Neural cell (in vitro differentiated cells): ENCODE data around the gene UGT2A3. TPM values are rescaled to one million over a fixed set of nuclear protein-coding genes. Genes with fewer than 3 reads are reported as not detected.

Experiments used
- H2AFZ ChIP-seq: fragments of 200-600, 300-800 bp; sonication (generic), shearing (Covaris generic); 2 replicates; pipeline ENCODE4 v1.6.0; 2014; ENCODE audit warnings: low read depth, mild to moderate bottlenecking, antibody characterized with exemption, low read length, moderate library complexity
- H3F3A ChIP-seq: fragments of 200-600 bp; shearing (Covaris generic); 2 replicates; pipeline ENCODE4 v1.6.1; 2016; ENCODE audit warnings: mild to moderate bottlenecking, moderate library complexity, mixed read lengths, antibody characterized with exemption, low read length; ENCODE audit not compliant: insufficient read depth, poor library complexity, severe bottlenecking
- H3K27ac ChIP-seq: fragments of 200-600, 300-800 bp; sonication (generic), shearing (Covaris generic); 2 replicates; pipeline ENCODE4 v1.5.1; 2014; ENCODE audit warnings: mild to moderate bottlenecking, low read length, moderate library complexity
- H3K27me3 ChIP-seq: fragments of 300-800, 200-600 bp; sonication (generic), shearing (Covaris generic); 2 replicates; pipeline ENCODE4 v1.6.0; 2014; ENCODE audit warnings: mild to moderate bottlenecking, low read depth, low read length, moderate library complexity; ENCODE audit not compliant: insufficient read depth
- H3K36me3 ChIP-seq: fragments of 300-800, 200-600 bp; sonication (generic), shearing (Covaris generic); 2 replicates; pipeline ENCODE4 v1.5.1; 2014; ENCODE audit warnings: mild to moderate bottlenecking, antibody characterized with exemption, low read length, moderate library complexity; ENCODE audit not compliant: insufficient read depth
- H3K4me2 ChIP-seq: fragments of 300-800, 200-600 bp; sonication (generic), shearing (Covaris generic); 2 replicates; pipeline ENCODE4 v1.6.0; 2014; ENCODE audit warnings: mild to moderate bottlenecking, low read length
- H3K4me3 ChIP-seq: fragments of 300-800, 200-600 bp; sonication (generic), shearing (Covaris generic); 2 replicates; pipeline ENCODE4 v1.5.1; 2014; ENCODE audit warnings: mild to moderate bottlenecking, low read length, moderate library complexity
- H3K79me2 ChIP-seq: fragments of 200-600 bp; shearing (Covaris generic); replicated peaks from 2 replicates; pipeline ENCODE4 v1.6.0; 2014; ENCODE audit warnings: mild to moderate bottlenecking, low read length, moderate library complexity; ENCODE audit not compliant: insufficient read depth
- H3K9ac ChIP-seq: fragments of 300-800, 200-600 bp; sonication (generic), shearing (Covaris generic); 2 replicates; pipeline ENCODE4 v1.6.1; 2016; ENCODE audit warnings: mild to moderate bottlenecking, low read length, mixed read lengths
- H3K9me2 ChIP-seq: fragments of 200-600 bp; shearing (Covaris generic); 2 replicates; pipeline ENCODE4 v1.6.1; 2016; ENCODE audit warnings: mild to moderate bottlenecking, low read length, mixed read lengths; ENCODE audit not compliant: insufficient read depth
- H3K9me3 ChIP-seq: fragments of 200-600, 300-800 bp; sonication (generic), shearing (Covaris generic); 2 replicates; pipeline ENCODE4 v1.6.1; 2016; ENCODE audit warnings: mild to moderate bottlenecking, mixed run types, low read length, moderate library complexity, mixed read lengths
- H4K20me1 ChIP-seq: fragments of 200-600 bp; shearing (Covaris generic); 2 replicates; pipeline ENCODE4 v1.6.1; 2016; ENCODE audit warnings: mild to moderate bottlenecking, mixed run types; ENCODE audit not compliant: insufficient read depth
- EP300 ChIP-seq: fragments of 450-650 bp; conservative IDR thresholded peaks from 2 replicates; pipeline ENCODE4 v1.6.1; 2014; ENCODE audit warnings: antibody characterized with exemption, mild to moderate bottlenecking, moderate library complexity; ENCODE audit not compliant: poor library complexity, severe bottlenecking
- EZH2 ChIP-seq: fragments of 200-600, 300-800 bp; shearing (Covaris generic), sonication (generic); IDR thresholded peaks from 2 replicates; pipeline ENCODE4 v1.6.1; 2014; ENCODE audit warnings: antibody characterized with exemption, low read length, borderline replicate concordance, mild to moderate bottlenecking; ENCODE audit not compliant: insufficient read depth, poor library complexity, severe bottlenecking
- MXI1 ChIP-seq: fragments of 450-650 bp; conservative IDR thresholded peaks from 2 replicates; pipeline ENCODE4 v1.6.1; 2014; ENCODE audit warnings: antibody characterized with exemption, mild to moderate bottlenecking; ENCODE audit not compliant: poor library complexity, severe bottlenecking
- POLR2AphosphoS5 ChIP-seq: IDR thresholded peaks from 2 replicates; pipeline ENCODE4 v1.6.1; 2012
- RAD21 ChIP-seq: fragments of 450-650 bp; conservative IDR thresholded peaks from 2 replicates; pipeline ENCODE4 v1.6.1; 2014; ENCODE audit warnings: antibody characterized with exemption, mild to moderate bottlenecking, moderate library complexity
- REST ChIP-seq: IDR thresholded peaks from 2 replicates; pipeline ENCODE4 v1.6.1; 2012; ENCODE audit warnings: borderline replicate concordance
- SMC3 ChIP-seq: fragments of 450-650 bp; conservative IDR thresholded peaks from 2 replicates; pipeline ENCODE4 v1.6.1; 2014; ENCODE audit warnings: antibody characterized with exemption, mild to moderate bottlenecking, moderate library complexity; ENCODE audit not compliant: poor library complexity
- TAF1 ChIP-seq: IDR thresholded peaks from 2 replicates; pipeline ENCODE4 v1.6.1; 2012; ENCODE audit warnings: low read depth
- polyA plus RNA-seq: library from polyadenylated mRNA; depleted of rRNA; stranded (reverse); fragments of >200 nt; gene quantifications from 2 replicates; pipeline ENCODE4 v1.2.3, GENCODE V29; 2014
- TF ChIP-seq, protein P1 (sequence below): fragments of 450-650 bp; IDR thresholded peaks from 2 replicates; pipeline ENCODE4 v1.5.1; 2014; ENCODE audit warnings: antibody characterized with exemption, mild to moderate bottlenecking, moderate library complexity; ENCODE audit not compliant: poor library complexity, severe bottlenecking

The UGT2A3 gene
- polyA plus RNA-seq, 1 donor from 2014 or later, result not detected

DNA sequence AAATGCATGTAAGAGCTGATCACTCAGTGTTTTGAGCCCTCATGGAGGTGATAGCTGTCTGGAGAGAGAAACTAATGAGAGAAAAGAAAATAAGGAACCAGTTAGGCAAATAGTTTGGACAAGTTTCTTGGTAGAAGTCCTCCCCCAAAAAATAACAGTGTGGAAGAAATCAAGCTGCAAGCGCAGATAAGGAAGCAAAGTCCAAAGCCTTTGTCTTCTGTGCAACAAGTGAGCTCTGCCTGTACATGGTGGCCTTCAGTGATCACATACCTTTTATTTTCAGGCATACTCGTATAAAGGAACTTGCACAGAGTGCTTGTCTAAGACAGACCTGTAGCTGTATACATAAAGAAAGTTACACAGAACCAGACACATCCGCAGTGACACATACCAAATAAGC lies 2.5 kb upstream of the UGT2A3 start:
- no peak overlapping the region for H3K4me3 ChIP-seq
- TF ChIP-seq, protein P1, sequence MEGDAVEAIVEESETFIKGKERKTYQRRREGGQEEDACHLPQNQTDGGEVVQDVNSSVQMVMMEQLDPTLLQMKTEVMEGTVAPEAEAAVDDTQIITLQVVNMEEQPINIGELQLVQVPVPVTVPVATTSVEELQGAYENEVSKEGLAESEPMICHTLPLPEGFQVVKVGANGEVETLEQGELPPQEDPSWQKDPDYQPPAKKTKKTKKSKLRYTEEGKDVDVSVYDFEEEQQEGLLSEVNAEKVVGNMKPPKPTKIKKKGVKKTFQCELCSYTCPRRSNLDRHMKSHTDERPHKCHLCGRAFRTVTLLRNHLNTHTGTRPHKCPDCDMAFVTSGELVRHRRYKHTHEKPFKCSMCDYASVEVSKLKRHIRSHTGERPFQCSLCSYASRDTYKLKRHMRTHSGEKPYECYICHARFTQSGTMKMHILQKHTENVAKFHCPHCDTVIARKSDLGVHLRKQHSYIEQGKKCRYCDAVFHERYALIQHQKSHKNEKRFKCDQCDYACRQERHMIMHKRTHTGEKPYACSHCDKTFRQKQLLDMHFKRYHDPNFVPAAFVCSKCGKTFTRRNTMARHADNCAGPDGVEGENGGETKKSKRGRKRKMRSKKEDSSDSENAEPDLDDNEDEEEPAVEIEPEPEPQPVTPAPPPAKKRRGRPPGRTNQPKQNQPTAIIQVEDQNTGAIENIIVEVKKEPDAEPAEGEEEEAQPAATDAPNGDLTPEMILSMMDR, result no peak
- TF ChIP-seq MXI1 (no peak), TAF1 (no peak), POLR2AphosphoS5 (no peak), EZH2 (no peak), SMC3 (no peak), REST (no peak), EP300 (no peak), RAD21 (no peak)
- H3K9me2 ChIP-seq, result no peaks in the 10 kb centered on the region
- H3F3A ChIP-seq, result no peaks in the 10 kb centered on the region
- no peak overlapping the region for H2AFZ ChIP-seq
- no peaks in the 10 kb centered on the region for H3K27me3 ChIP-seq
- no peaks in the 10 kb centered on the region for H3K9me3 ChIP-seq
- no peaks in the 10 kb centered on the region for H3K79me2 ChIP-seq
- no peaks in the 10 kb centered on the region for H3K36me3 ChIP-seq
- H3K9ac ChIP-seq, result no peak overlapping the region
- H4K20me1 ChIP-seq, result no peaks in the 10 kb centered on the region
- no peak overlapping the region for H3K4me2 ChIP-seq
- H3K27ac ChIP-seq, result no peak overlapping the region

DNA sequence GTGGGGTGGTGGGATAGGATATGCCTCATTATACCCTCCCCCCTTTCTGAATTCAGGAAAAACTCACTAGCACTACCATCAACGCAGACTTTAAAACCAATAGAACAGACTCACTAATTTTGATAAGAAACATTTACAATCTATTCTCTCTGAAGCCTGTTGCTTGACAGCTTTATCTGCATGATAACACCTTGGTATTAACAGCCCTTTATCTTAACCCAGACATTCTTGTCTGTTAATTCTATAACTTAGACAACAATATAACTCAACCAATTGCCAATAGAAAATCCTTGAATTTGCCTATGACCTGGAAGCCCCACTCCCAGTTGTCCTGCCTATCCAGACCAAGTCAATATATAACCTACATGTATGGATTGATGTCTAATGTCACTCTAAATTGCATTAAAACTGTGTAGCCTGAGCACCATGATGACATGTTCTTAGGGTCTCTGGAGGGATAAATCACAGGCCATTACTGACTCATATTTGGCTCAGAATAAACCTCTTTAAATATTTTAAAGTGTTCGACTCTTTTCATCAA lies 1.5 kb upstream of the UGT2A3 start:
- TF ChIP-seq RAD21 (no peak), SMC3 (no peak), POLR2AphosphoS5 (no peak), MXI1 (no peak), EP300 (no peak), EZH2 (no peak), TAF1 (no peak), REST (no peak)
- TF ChIP-seq, protein P1, result no peak
- H2AFZ ChIP-seq, result no peak overlapping the region

More for the DNA sequence above, 1.5 kb upstream of the UGT2A3 start:
- Histone ChIP-seq H3K9me2 (no peaks in the 10 kb centered on the region), H3K4me3 (no peak overlapping the region), H4K20me1 (no peaks in the 10 kb centered on the region), H3K27me3 (no peaks in the 10 kb centered on the region), H3K4me2 (no peak overlapping the region), H3K36me3 (no peaks in the 10 kb centered on the region), H3K27ac (no peak overlapping the region), H3K9me3 (no peaks in the 10 kb centered on the region), H3F3A (no peaks in the 10 kb centered on the region), H3K9ac (no peak overlapping the region), H3K79me2 (no peaks in the 10 kb centered on the region)
